Stomach (tissue), 9 donors: ENCODE measurements around the gene TMPRSS2. TPM values are rescaled to one million over a fixed set of nuclear protein-coding genes. Genes with fewer than 3 reads are reported as not detected.

Source experiments
- DNase-seq, 2 donors: peaks; one replicate each; pipeline versions ENCODE4 v3.0.0 to v3.0.0-alpha.2; 2013 to 2019
- H3K27ac ChIP-seq, 5 donors: fragments of 200-600 bp in 4 of 5; sonication (generic) in 4 of 5; one replicate each; pipeline ENCODE4 v1.5.1; 2013 to 2019; ENCODE audit warnings: mild to moderate bottlenecking in 1 of 5, moderate library complexity in 1 of 5
- H3K27me3 ChIP-seq, 3 donors: fragments of 200-600 bp; sonication (generic); one replicate each; pipeline ENCODE4 v1.5.1; 2017 to 2019; ENCODE audit warnings: mixed run types in 1 of 3
- H3K36me3 ChIP-seq, 4 donors: fragments of 200-600 bp; sonication (generic); 1 replicate in 3 of 4; 2 replicates in 1 of 4; pipeline ENCODE4 v1.5.1; 2016 to 2019
- H3K4me1 ChIP-seq, 4 donors: fragments of 200-600 bp; sonication (generic); one replicate each; pipeline ENCODE4 v1.5.1; 2016 to 2019
- H3K4me3 ChIP-seq, 4 donors: fragments of 200-600 bp; sonication (generic) in 3 of 4; one replicate each; pipeline ENCODE4 v1.5.1; 2016 to 2019; ENCODE audit warnings: mild to moderate bottlenecking in 1 of 4
- H3K9me3 ChIP-seq, 4 donors: fragments of 200-600 bp; sonication (generic); one replicate each; pipeline ENCODE4 v1.5.1; 2016 to 2019
- CTCF ChIP-seq, 7 experiments: fragments of 450-650 bp in 4 of 7; fragments of 200-600 bp in 3 of 7; sonication (generic) in 3 of 7; IDR thresholded peaks; one replicate each; pipeline ENCODE4 v1.5.1; 2016 to 2019; ENCODE audit warnings: antibody characterized with exemption in 7 of 7, control low read depth in 2 of 7, mild to moderate bottlenecking in 1 of 7
- EP300 ChIP-seq: sonication (generic); formaldehyde crosslinking; IDR thresholded peaks from one replicate; pipeline ENCODE4 v1.6.1; 2017; ENCODE audit warnings: antibody characterized with exemption
- POLR2A ChIP-seq, 4 donors: fragments of 450-650 bp; IDR thresholded peaks; one replicate each; pipeline ENCODE4 v1.6.1; 2016; ENCODE audit warnings: antibody characterized with exemption in 4 of 4, control low read depth in 2 of 4, mild to moderate bottlenecking in 1 of 4, moderate library complexity in 1 of 4
- POLR2AphosphoS5 ChIP-seq, 3 donors: sonication (generic); formaldehyde crosslinking; IDR thresholded peaks; one replicate each; pipeline ENCODE4 v1.6.1; 2016; ENCODE audit warnings: antibody characterized with exemption in 3 of 3
- WGBS, 5 donors: extraction: QIAGEN DNeasy Blood & Tissue Kit in 3 of 5; methylation state at CpG; one replicate each; pipeline versions ENCODE4 v1.1.5 to v1.1.7; 2013 to 2018; 5-methylcytosine and 5-hydroxymethylcytosine counted together
- intact Hi-C: fragments of 100-400 bp; cut with DNase I; formaldehyde crosslinking; loops from one replicate; pipeline ENCODE4 v1.15.1; 2023; ENCODE audit warnings: low total_unique reads
- polyA plus RNA-seq, 3 donors: library from polyadenylated mRNA; stranded (reverse); fragments of 200-250 nt; gene quantifications; one replicate each; pipeline ENCODE4 v1.2.3, GENCODE V29; 2013
- total RNA-seq, 5 donors: library from RNA; depleted of rRNA; stranded (reverse); fragments of >200 nt; gene quantifications; one replicate each; pipeline versions ENCODE4 v1.1.0 to v1.2.3, GENCODE V29; 2014 to 2016
- donor health status: healthy with polysubstance abuse.
- donor health status: Bipolar disorder and iron deficiency.
- donor health status: healthy.

Gene TMPRSS2
- total and polyA plus RNA-seq, 8 donors = 58.2 to 554 (median 125) TPM

- TF ChIP-seq POLR2A (IDR thresholded peaks at IDR 0.05) (no peak), POLR2AphosphoS5 (IDR thresholded peaks at IDR 0.05) (no peak), CTCF (IDR thresholded peaks at IDR 0.05) (no peak), EP300 (no peak)
- Histone ChIP-seq H3K9me3 (no peaks in the 10 kb centered on the region), H3K4me1 (peaks cover 0 to 26% (median 15%) of the 10 kb centered on the region in 4 donors), H3K4me3 (no peak overlapping the region), H3K36me3 (peaks cover 11 to 58% (median 55%) of the 10 kb centered on the region in 4 donors), H3K27me3 (no peaks in the 10 kb centered on the region), H3K27ac (no peak overlapping the region)
- DNase-seq = no peak
- WGBS, 5 donors = 75 to 83% (median 78%) methylated on average over 9 of the region's 9 CpGs
- intact Hi-C loops = loop anchor here (5.0 kb wide), 1 partner anchor 178 kb away; no protein-coding TSS in a partner anchor
Measured at GRCh38 chr21:41459884-41460534, 47.9 kb downstream of the TMPRSS2 start.

GRCh38 chr21:41458559-41458958, 49.4 kb downstream of the TMPRSS2 start:
- peaks cover 0 to 21% (median 13%) of the 10 kb centered on the region in 4 donors for H3K4me1 ChIP-seq
- DNase-seq = no peak
- no peak overlapping the region for H3K4me3 ChIP-seq
- no peaks in the 10 kb centered on the region for H3K27me3 ChIP-seq
- no peak for TF ChIP-seq EP300
- no peak for TF ChIP-seq POLR2A (IDR thresholded peaks at IDR 0.05)
- no peak for TF ChIP-seq POLR2AphosphoS5 (IDR thresholded peaks at IDR 0.05)
- WGBS, 5 donors = 83 to 93% (median 89%) methylated on average over 20 to 22 of the region's 22 CpGs
- intact Hi-C loops = loop anchor here (5.0 kb wide), 1 partner anchor 176 kb away; no protein-coding TSS in a partner anchor
- no peak overlapping the region for H3K27ac ChIP-seq
- H3K9me3 ChIP-seq = no peaks in the 10 kb centered on the region
- H3K36me3 ChIP-seq = peaks cover 10 to 63% (median 56%) of the 10 kb centered on the region in 4 donors

GRCh38 chr21:41458121-41458520, 49.8 kb downstream of the TMPRSS2 start:
- peaks cover 0 to 21% (median 11%) of the 10 kb centered on the region in 4 donors for H3K4me1 ChIP-seq
- H3K4me3 ChIP-seq = no peak overlapping the region
- H3K36me3 ChIP-seq = peaks cover 10 to 67% (median 58%) of the 10 kb centered on the region in 4 donors
- TF ChIP-seq CTCF (IDR thresholded peaks at IDR 0.05) = no peak
- no peak for TF ChIP-seq EP300
- TF ChIP-seq POLR2AphosphoS5 (IDR thresholded peaks at IDR 0.05) = no peak
- TF ChIP-seq POLR2A (IDR thresholded peaks at IDR 0.05) = no peak
- H3K27me3 ChIP-seq = no peaks in the 10 kb centered on the region
- H3K9me3 ChIP-seq = no peaks in the 10 kb centered on the region
- no peak for DNase-seq
- H3K27ac ChIP-seq = no peak overlapping the region
- WGBS, 5 donors = 84 to 93% (median 92%) methylated on average over 6 of the region's 6 CpGs
- intact Hi-C loops = loop anchor here (5.0 kb wide), 1 partner anchor 176 kb away; no protein-coding TSS in a partner anchor

GRCh38 chr21:41453761-41454160, 54.2 kb downstream of the TMPRSS2 start:
- H3K4me3 ChIP-seq = no peak overlapping the region
- no peak for DNase-seq
- H3K27me3 ChIP-seq = no peaks in the 10 kb centered on the region
- H3K9me3 ChIP-seq = no peaks in the 10 kb centered on the region
- H3K27ac ChIP-seq = no peak overlapping the region
- H3K36me3 ChIP-seq = peaks cover 19 to 92% (median 84%) of the 10 kb centered on the region in 4 donors
- TF ChIP-seq EP300 = no peak
- TF ChIP-seq POLR2AphosphoS5 (IDR thresholded peaks at IDR 0.05) = no peak
- TF ChIP-seq POLR2A (IDR thresholded peaks at IDR 0.05) = no peak
- no peak for TF ChIP-seq CTCF (IDR thresholded peaks at IDR 0.05)
- peaks cover 0 to 4% (median 0%) of the 10 kb centered on the region in 4 donors for H3K4me1 ChIP-seq
- WGBS, 5 donors = 56 to 72% (median 61%) methylated on average over 3 of the region's 3 CpGs
- intact Hi-C loops = no loop called here

- no peak for DNase-seq
- intact Hi-C loops = no loop called here
- Histone ChIP-seq H3K27ac (no peak overlapping the region), H3K4me1 (peaks cover 0 to 4% (median 0%) of the 10 kb centered on the region in 4 donors), H3K9me3 (no peaks in the 10 kb centered on the region), H3K4me3 (no peak overlapping the region), H3K36me3 (peaks cover 19 to 92% (median 84%) of the 10 kb centered on the region in 4 donors), H3K27me3 (no peaks in the 10 kb centered on the region)
- WGBS, 5 donors = 94 to 98% (median 95%) methylated on average over 3 of the region's 3 CpGs
- TF ChIP-seq POLR2A (IDR thresholded peaks at IDR 0.05) (no peak), EP300 (no peak), POLR2AphosphoS5 (IDR thresholded peaks at IDR 0.05) (no peak), CTCF (IDR thresholded peaks at IDR 0.05) (no peak)
Measured at GRCh38 chr21:41453198-41453597, 54.8 kb downstream of the TMPRSS2 start.
